RWPE1 (cell line): ENCODE data around the gene SND1.

Experiments used
- CTCF ChIA-PET: fragments of 350-600 bp; sonication (Branson Sonifier 250); formaldehyde crosslinking; extraction: SDS; loops from one replicate; lab custom pipeline; 2021; lab: Yijun Ruan, JAX
- POLR2A ChIA-PET: fragments of 400-600 bp; formaldehyde crosslinking; extraction: SDS; loops from one replicate; lab custom pipeline; 2020; ENCODE audit warnings: antibody characterized with exemption; ENCODE audit not compliant: low non-redundant PET; lab: Yijun Ruan, JAX
- DNase-seq: peaks from one replicate; pipeline ENCODE4 v3.0.0; 2012; ENCODE audit warnings: low spot score
- H3K27ac ChIP-seq: fragments of 450-650 bp; 2 replicates; pipeline ENCODE4 v1.5.1; 2017
- CTCF ChIP-seq: fragments of 450-650 bp; conservative IDR thresholded peaks from 2 replicates; pipeline ENCODE4 v1.5.1; 2017; ENCODE audit warnings: low read depth, mild to moderate bottlenecking

SND1 gene

GRCh38 chr7:127845522-127846214, 193.7 kb downstream of the SND1 start:
- CTCF ChIA-PET: no interaction called here
- H3K27ac ChIP-seq: no peak overlapping the region
- DNase-seq: no peak
- POLR2A ChIA-PET: no interaction called here
- TF ChIP-seq CTCF: no peak

GRCh38 chr7:127847641-127848040, 195.6 kb downstream of the SND1 start:
- no peak overlapping the region for H3K27ac ChIP-seq
- TF ChIP-seq CTCF: no peak
- ChIA-PET CTCF (no interaction called here), POLR2A (no interaction called here)
- DNase-seq: no peak

GRCh38 chr7:127848241-127848640, 196.2 kb downstream of the SND1 start:
- no peak overlapping the region for H3K27ac ChIP-seq
- CTCF ChIA-PET: no interaction called here
- DNase-seq: no peak
- TF ChIP-seq CTCF: no peak
- POLR2A ChIA-PET: no interaction called here

GRCh38 chr7:127850195-127850594, 198.2 kb downstream of the SND1 start:
- POLR2A ChIA-PET: no interaction called here
- no peak for DNase-seq
- TF ChIP-seq CTCF: no peak
- H3K27ac ChIP-seq: no peak overlapping the region
- CTCF ChIA-PET: no interaction called here

- ChIA-PET POLR2A (no interaction called here), CTCF (no interaction called here)
Observed at GRCh38 chr7:127854383-127854782, 202.4 kb downstream of the SND1 start.

GRCh38 chr7:127857464-127857841, 205.5 kb downstream of the SND1 start:
- TF ChIP-seq CTCF: no peak
- ChIA-PET CTCF (no interaction called here), POLR2A (no interaction called here)
- H3K27ac ChIP-seq: no peak overlapping the region
- no peak for DNase-seq

More at GRCh38 chr7:127854383-127854782, 202.4 kb downstream of the SND1 start:
- DNase-seq: no peak
- no peak for TF ChIP-seq CTCF
- no peak overlapping the region for H3K27ac ChIP-seq
